Urothelium cell line (cell line): ENCODE measurements around the gene SWAP70.
"Not testable (repeated sequence)": the region's sequence is repeated elsewhere in the genome, so short reads cannot be mapped to it uniquely, and the experiment has no call there.

Source experiments
- DNase-seq: peaks from one replicate; pipeline ENCODE4 v3.0.0; 2011; ENCODE audit warnings: low spot score, mixed read lengths
- FAIRE-seq: peaks from 2 replicates; lab custom pipeline; 2011; peaks lifted over from hg19 to GRCh38; lab: Jason Lieb, UNC

The SWAP70 gene

DNA sequence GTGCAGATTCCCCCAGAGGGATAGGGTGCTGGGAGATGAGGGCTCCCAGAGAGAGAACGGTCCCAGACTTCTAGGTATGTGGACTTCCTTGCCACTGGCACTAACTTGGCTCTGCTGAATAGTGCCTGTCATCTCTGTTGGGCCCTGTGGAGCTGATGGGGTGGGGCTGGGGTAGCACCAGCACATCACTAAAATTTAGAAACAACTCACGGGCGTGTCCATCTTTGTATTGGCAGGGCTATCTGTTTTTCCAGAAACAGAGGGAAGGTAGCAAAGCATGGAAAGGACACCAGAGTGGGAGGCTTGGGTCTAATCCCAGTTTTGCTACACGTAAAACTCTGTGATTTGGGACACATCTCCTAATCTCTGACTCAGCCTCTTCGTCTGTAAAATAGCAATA, 25.8 kb downstream of the SWAP70 start:
- DNase-seq, result no peak
- FAIRE-seq, result no peak

- no peak for FAIRE-seq
- DNase-seq, result no peak
These were observed 28.0 kb downstream of the SWAP70 start for GRCh38 chr11:9691865-9692264.

DNA sequence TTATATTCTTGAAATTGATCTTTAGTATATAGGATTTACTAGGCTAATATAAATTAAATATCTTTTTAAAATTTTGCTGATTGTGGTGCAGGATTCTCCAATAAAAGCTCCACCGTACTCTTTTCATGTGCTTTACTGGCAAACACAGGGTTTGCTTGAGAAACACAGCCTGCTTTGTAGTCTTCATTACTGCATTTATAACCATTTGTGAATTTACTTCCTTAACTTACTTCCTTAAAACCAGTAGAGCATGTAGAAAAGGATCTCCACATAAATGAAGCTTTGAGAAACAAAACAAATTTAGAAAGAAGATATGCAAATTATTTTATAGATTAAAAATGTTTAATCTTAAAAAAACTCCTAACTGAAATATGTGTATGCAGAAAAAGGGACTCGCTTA, 28.8 kb downstream of the SWAP70 start:
- FAIRE-seq, result no peak

GRCh38 chr11:9693801-9694553, 30.1 kb downstream of the SWAP70 start:
- DNase-seq (no peak), FAIRE-seq (no peak)

More for the DNA sequence above, 28.8 kb downstream of the SWAP70 start:
- DNase-seq, result no peak

DNA sequence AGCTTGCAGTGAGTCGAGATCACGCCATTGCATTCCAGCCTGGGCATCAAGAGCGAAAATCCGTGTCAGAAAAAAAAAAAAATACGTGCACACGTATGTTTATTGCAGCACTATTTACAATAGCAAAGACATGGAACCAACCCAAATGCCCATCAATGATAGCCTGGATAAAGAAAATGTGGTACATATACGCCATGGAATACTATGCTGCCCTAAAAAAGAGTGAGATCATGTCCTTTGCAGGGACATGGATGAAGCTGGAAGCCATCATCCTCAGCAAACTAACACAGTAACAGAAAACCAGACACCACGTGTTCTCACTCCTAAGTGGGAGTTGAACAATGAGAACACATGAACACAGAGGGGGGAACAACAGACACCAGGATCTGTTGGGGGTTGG, 31.4 kb downstream of the SWAP70 start:
- not testable (repeated sequence) for FAIRE-seq, DNase-seq

- DNase-seq (no peak), FAIRE-seq (no peak)
These were observed 33.9 kb downstream of the SWAP70 start for GRCh38 chr11:9697766-9698165.

GRCh38 chr11:9700105-9700801, 36.4 kb downstream of the SWAP70 start:
- DNase-seq (no peak), FAIRE-seq (no peak)

- no peak for DNase-seq
- no peak for FAIRE-seq
These were observed 37.9 kb downstream of the SWAP70 start for GRCh38 chr11:9701799-9702198.

DNA sequence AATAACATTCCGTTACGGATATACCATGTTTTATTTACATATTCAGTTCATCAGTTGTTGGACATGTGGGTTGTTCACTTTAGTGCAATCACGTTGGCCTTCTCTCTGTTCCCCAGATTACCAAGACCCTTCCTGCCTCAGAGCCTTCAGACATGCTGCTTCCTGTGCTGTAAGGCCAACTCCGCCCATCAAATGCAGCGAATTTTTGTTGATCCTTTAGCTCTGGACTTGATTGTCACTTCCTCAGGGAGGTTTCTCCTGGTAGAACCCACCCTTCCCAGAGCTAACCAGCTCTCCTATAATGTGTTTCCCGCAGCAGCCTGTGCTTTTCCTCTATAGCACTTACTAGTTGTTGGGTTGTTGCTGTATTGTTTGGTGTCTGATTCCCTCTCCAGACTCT, 39.4 kb downstream of the SWAP70 start:
- no peak for FAIRE-seq
- DNase-seq, result no peak

GRCh38 chr11:9704037-9704436, 40.2 kb downstream of the SWAP70 start:
- FAIRE-seq, result no peak
- DNase-seq, result no peak

DNA sequence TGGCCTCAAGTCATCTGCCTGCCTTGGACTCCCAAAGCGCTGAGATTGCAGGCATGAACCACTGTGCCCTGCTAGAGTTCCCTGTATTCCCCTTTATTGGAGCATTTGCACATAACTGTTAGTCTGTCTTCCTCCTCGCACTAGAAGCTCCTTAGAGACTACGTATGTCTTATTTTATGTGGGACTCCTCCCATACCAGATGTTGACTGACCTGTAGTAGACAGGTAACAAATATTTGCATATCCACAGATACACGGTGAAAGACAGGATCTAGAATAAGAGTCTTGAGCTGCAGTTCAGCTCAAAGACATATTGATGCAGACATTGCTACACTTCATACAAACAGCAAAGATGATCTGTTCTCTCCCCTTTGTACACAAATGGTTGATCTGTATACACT, 40.7 kb downstream of the SWAP70 start:
- FAIRE-seq, result no peak
- no peak for DNase-seq

- DNase-seq, FAIRE-seq: not testable (repeated sequence)
These were observed 41.5 kb downstream of the SWAP70 start for GRCh38 chr11:9705361-9705760.

GRCh38 chr11:9708544-9708943, 44.7 kb downstream of the SWAP70 start:
- FAIRE-seq (no peak), DNase-seq (no peak)

DNA sequence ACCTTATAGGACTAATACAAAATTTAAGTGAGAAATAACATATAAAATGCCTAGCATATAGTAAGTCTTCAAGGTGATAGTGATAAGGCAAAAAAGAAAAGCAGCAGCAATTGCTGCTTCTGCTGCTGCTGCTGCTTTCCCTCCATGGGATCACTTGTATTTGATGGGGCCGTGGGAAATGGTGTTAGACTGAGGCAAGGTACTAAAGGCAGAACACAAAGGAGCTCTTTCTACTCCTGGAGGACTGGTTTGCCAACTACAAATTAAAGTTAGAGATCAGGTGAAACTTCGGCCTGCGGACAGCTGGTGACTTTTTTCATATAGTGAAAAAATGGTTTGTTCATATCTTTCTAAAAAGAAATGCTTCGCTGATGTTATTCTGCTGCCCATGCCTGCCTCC, 46.3 kb downstream of the SWAP70 start:
- FAIRE-seq (no peak), DNase-seq (no peak)

- FAIRE-seq, result no peak
- no peak for DNase-seq
These were observed 47.0 kb downstream of the SWAP70 start for GRCh38 chr11:9710852-9711251.

DNA sequence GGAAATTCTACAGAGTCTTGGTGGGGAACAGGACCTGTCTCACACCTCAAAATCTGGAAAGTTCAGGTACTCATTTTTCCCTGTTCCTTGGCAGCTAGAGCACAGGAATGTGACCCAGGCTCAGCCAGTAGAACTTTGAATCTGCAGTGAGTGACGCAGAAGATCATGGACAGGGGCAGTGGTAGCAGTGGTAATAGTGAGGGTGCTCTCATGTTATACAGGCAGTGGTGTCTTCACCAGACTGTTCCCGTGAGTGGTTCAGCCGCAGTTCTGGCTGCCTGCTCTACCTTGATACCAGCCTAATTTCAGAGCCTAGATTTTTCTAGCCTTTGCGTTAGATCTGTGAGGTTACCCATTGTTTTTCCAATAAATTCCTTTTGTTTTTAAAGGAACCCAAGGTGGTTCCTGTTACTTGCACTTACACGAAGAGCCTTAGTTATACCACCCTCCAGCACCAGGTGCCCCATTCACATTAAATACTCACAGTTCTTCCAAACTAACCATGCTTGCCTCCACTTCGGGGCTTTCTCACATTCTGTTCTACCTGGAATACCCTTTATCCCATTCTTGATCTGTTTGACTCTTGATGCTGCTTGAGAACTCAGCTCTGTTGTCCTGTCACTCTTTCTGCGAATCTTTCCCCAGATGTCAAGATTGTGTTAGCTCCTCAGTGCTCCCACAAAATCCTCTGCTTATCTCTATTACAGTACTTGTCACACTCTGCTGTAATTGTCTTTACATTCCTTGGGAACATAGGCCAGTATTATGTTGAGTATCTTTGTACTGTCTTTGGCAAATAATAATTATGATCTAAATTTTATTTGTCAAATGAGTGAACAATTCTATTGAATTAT, 47.8 kb downstream of the SWAP70 start:
- FAIRE-seq, result no peak
- no peak for DNase-seq

DNA sequence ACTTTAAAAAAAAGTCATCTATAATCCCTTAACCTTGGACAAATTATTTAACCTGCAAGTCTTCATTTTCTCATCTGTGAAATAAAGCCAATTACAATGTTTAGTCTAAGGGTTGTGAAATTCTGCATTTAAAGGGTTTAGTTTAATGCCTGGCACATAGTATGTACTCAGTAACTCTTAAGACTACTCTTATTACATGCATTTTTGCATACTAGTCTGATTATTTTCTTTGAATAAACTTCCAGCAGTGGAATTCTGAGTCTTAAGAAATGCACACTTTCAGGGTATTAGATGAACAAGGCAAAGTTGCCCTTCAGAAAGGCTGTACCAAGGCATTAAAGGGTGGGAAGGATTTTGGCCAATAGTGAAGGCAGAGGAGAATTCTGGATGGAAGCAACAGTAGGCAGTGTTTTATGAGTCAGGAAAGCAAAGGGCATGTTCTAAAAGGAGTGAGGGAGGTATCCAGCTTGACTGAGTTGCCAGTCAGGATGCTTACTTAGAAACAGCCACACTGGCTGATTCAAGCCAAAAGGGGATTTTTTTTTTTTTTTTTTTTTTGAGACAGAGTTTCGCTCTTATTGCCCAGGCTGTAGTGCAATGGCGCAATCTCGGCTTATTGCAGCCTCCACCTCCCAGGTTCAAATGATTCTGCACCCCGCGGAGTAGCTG, 50.5 kb downstream of the SWAP70 start:
- no peak for DNase-seq
- FAIRE-seq, result no peak

GRCh38 chr11:9716275-9717039, 52.6 kb downstream of the SWAP70 start:
- DNase-seq, result no peak
- FAIRE-seq, result no peak

- FAIRE-seq, result no peak
- no peak for DNase-seq
These were observed 53.1 kb downstream of the SWAP70 start for GRCh38 chr11:9717040-9717357.

- DNase-seq, result no peak
- no peak for FAIRE-seq
These were observed 53.8 kb downstream of the SWAP70 start for GRCh38 chr11:9717719-9718118.
